Cardiac fibroblast (primary cell): ENCODE data around the gene LAMA1.
A peak's percentile ranks its signal among the peaks of the same experiment; 100 is the strongest.

Experiments used
- DNase-seq, 2 donors: peaks; one replicate each; pipeline versions ENCODE4 v3.0.0 to v3.0.0-alpha.2; 2010; ENCODE audit warnings: low read depth in 2 of 2
- H3K4me3 ChIP-seq, 2 donors: replicated peaks in 1 of 2; 1 replicate in 1 of 2; 2 replicates in 1 of 2; pipeline ENCODE4 v1.5.1; 2011; ENCODE audit warnings: low read depth in 2 of 2, low read length in 2 of 2, mild to moderate bottlenecking in 2 of 2, moderate library complexity in 1 of 2
- TF ChIP-seq, protein P1 (sequence below): IDR thresholded peaks from one replicate; pipeline ENCODE4 v1.5.1; 2011; ENCODE audit warnings: low read depth, mild to moderate bottlenecking, low read length, inconsistent platforms

Gene LAMA1

DNA sequence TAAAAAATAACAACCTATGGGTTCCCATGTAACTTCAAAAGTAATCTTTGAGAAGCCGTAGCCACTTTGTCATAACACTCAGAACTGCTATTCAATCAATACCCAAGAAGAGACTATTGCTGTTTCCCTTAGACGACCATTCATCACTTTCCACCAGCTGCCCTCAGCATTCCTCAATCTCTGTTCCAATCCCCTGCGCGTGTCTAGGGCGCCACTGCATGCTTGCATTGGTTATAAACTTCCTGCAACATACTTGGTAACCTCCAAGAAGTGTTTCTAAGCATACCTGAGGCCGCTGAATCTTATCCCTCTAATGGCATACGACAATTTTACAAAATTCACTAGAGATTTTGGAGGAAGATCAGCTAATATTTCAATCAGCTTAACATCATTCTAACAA, 134.2 kb downstream of the LAMA1 start:
- TF ChIP-seq, protein P1, sequence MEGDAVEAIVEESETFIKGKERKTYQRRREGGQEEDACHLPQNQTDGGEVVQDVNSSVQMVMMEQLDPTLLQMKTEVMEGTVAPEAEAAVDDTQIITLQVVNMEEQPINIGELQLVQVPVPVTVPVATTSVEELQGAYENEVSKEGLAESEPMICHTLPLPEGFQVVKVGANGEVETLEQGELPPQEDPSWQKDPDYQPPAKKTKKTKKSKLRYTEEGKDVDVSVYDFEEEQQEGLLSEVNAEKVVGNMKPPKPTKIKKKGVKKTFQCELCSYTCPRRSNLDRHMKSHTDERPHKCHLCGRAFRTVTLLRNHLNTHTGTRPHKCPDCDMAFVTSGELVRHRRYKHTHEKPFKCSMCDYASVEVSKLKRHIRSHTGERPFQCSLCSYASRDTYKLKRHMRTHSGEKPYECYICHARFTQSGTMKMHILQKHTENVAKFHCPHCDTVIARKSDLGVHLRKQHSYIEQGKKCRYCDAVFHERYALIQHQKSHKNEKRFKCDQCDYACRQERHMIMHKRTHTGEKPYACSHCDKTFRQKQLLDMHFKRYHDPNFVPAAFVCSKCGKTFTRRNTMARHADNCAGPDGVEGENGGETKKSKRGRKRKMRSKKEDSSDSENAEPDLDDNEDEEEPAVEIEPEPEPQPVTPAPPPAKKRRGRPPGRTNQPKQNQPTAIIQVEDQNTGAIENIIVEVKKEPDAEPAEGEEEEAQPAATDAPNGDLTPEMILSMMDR, result no peak

DNA sequence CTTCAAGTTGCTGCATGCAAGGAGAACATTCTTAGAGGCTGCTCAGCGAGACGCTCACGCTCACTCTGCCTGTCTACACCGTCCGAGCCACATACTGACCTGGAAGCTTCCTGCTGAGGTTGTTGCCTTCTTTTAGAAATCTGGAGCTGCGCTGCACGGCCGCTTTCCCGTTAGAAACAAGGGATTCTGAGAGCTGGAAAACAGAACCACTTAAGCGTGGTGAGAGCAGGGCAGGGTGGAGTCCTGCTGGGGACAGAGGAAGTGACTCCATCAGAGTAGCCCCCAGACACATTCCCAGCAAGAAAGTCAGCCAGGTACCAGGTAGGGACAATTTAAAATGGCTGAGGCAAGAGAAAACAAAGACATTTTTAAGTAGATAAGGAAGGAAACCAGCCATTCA, 135.2 kb downstream of the LAMA1 start:
- no peak for DNase-seq
- H3K4me3 ChIP-seq, result no peak overlapping the region
- TF ChIP-seq, protein P1, result no peak

More for the DNA sequence above, 134.2 kb downstream of the LAMA1 start:
- DNase-seq, result no peak
- no peak overlapping the region for H3K4me3 ChIP-seq

DNA sequence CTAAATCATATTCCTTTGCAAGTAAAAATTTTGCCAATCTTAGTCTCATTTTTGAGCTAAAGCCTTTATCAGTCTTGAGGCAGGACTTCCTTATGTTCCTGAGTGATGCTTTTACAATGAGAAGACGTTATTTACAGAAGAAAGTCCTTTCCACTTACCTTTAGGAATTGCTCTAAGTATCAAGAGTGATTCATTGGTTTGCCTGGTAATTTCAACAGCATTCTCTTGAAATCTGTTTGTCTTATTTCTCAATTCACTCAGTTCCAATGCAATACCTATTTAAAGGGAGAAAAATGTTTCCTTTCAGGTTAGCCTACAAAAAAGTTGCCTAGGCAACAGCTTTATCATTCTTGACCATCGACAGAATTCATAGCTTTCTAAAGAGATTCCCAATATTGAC, 137.2 kb downstream of the LAMA1 start:
- TF ChIP-seq, protein P1, result no peak
- peak in 1 of 2 donors; percentile 20 for DNase-seq
- no peak overlapping the region for H3K4me3 ChIP-seq

DNA sequence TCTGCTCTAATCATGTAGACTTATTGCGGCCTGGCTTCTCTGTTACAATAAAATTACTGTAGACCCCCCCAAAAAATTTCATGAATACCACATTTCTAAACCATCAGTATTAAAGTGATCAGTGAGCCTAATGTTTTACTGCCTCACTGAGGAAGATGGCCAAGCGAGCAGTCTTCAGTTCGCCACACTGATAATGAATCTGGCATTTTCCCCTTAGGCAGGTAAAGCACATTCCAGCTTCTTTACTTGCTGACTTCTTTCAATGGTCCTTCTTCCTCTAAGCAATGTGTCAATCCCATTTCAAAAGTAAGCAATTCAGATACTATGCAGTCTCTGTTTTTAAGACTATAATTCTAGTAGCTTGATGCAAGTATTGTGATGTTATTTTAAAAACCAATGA, 137.6 kb downstream of the LAMA1 start:
- no peak overlapping the region for H3K4me3 ChIP-seq
- TF ChIP-seq, protein P1, result no peak
- no peak for DNase-seq

DNA sequence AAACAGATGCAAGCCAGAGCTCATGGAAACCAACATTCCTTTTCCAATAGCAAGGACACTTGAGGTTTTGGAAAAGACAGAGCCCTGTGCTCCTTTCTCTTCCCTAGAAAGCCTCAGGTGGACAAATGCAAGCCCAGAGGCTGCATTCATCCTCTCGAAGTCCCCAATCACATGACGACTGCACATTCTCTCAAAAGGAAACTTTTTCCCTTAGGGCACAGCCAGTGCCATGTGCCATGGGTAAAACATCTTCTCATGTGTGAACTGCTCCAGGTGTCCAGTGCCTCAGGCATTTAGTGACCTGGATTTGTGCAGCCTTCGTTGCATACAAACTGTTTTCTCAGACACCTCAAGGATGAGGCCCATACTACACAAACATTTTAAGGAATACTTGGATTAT, 140.7 kb downstream of the LAMA1 start:
- TF ChIP-seq, protein P1, result no peak
- no peak overlapping the region for H3K4me3 ChIP-seq
- no peak for DNase-seq

DNA sequence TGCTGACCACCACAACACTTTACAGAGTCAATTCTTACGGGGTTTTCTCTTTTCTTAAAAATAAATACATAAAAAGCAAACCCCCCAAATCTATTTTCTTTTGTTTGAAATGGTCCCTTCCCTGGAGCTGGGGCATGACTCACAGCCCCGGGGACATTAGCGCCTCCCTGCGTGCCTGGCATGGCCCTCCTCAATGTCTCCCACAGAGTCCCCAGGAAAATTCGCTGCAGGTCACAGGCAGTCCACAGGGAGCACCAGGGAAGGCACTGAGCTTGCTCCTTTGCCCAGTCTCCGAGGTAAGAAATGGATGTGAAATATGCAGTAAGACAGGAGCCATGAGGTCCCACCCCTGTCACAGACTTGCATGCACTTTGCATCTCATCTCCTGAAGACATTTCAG, 142.5 kb downstream of the LAMA1 start:
- TF ChIP-seq, protein P1, result no peak
- no peak overlapping the region for H3K4me3 ChIP-seq
- DNase-seq, result no peak

DNA sequence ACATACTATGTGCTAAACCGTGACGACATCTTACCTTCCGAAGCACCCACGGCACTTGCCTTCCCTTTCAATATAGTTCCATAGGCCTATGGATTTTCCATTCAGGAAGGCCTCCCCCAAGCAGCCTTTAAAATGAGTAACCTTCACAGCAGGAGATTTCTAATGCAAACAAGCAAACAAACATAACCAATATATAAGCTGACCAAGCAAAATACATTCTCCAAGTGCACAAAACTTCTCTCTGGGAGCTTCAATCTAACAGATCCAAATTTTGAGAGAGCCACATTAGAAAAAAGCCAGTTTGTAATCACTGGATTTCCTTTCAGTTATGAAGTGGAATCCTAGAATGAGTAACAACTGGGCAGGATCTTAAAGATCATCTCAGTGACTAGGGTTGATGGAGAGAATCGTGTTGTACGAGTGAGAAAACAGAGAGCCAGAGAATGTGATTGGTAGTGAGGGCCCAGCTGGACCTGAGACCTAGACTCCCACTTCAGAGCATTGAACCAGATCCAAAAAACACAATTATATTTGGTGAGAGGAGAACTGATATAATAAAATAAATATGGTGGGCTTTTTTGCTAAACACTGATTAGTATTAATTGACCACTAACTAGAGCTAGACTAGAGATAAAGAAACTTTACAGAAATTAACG, 145.6 kb downstream of the LAMA1 start:
- TF ChIP-seq, protein P1, result no peak
- no peak overlapping the region for H3K4me3 ChIP-seq
- DNase-seq, result no peak
